Activated CD8-positive, alpha-beta memory T cell treated with anti-CD3 and anti-CD28 coated beads, Interleukin-2, amount 50 U/mL, for 48 hours (primary cell): ENCODE data around the gene MAPK1.
"Not testable (repeated sequence)": the region's sequence is repeated elsewhere in the genome, so short reads cannot be mapped to it uniquely, and the experiment has no call there.

Experiments
- DNase-seq: peaks from one replicate; pipeline ENCODE4 v3.0.0-alpha.2; 2020

Gene MAPK1

DNA sequence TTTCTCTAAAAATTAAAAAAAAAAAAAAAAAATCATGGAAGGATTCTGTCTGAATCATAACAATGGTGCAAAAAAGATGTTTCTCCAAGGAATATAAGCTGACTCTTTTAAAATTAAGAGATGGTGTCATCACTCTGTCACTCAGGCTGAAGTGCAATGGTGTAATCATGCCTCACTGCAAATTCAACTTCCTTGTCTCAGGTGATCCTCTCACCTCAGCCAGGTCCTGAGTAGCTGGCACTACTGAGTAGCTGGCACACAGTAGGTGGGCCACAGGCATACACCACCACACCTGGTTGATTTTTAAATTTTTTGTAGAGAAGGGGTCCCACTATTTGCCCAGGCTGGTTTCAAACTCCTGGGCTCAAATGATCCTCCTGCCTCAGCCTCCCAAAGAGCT lies 77.1 kb downstream of the MAPK1 start:
- DNase-seq: no peak

DNA sequence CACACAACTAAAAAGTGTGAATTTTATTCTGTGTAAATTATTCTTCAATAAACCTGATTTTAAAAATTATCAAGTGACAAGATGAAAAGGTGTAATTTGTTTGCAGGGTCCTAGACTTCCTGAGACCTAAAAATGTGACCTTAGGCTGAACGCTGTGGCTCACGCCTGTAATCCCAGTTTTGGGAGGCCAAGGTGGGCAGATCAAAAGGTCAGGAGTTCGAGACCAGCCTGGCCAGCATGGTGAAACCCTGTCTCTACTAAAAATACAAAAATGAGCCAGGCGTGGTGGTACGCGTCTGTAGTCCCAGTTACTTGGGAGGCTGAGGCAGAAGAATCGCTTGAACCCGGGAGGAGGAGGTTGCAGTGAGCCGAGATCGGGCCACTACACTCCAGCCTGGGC lies 79.9 kb downstream of the MAPK1 start:
- DNase-seq: not testable (repeated sequence)

DNA sequence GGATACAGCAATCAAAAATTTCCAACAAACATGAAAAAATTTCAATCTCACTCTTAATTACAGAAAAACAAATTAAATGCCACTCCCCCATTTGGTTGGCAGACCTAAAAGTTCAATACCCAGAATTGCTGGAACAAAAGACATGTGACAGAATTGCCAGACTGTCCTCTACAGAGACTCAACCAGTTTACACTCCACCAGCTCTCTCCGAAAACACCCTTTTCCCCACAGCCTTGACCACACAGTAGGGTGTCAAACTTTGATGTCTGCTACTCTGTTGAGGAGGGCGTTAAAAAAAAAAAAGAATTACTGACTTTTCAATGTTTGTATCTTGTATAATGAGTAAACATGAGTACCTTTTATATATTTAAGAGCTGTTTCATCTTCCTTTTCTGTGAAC lies 87.2 kb downstream of the MAPK1 start:
- peak; percentile 28 for DNase-seq

DNA sequence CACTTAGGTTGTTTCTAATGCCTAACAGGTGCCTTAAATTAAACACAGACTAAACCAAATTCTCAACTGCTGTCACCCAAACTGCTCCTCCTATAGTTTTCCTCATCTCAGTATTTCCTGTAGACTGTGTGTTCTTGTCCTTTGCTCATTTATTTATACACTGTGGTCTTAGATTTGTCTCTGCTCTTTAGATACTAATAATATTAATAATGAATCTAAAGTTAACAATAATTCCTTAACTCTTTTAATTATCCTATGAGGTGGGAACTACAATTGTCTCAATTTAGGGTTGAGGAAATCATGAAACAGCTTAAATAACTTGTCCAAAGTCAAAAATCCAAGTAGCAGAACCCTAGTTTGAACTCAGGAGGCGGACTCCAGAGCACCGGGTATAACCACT lies 88.0 kb downstream of the MAPK1 start:
- DNase-seq: no peak

DNA sequence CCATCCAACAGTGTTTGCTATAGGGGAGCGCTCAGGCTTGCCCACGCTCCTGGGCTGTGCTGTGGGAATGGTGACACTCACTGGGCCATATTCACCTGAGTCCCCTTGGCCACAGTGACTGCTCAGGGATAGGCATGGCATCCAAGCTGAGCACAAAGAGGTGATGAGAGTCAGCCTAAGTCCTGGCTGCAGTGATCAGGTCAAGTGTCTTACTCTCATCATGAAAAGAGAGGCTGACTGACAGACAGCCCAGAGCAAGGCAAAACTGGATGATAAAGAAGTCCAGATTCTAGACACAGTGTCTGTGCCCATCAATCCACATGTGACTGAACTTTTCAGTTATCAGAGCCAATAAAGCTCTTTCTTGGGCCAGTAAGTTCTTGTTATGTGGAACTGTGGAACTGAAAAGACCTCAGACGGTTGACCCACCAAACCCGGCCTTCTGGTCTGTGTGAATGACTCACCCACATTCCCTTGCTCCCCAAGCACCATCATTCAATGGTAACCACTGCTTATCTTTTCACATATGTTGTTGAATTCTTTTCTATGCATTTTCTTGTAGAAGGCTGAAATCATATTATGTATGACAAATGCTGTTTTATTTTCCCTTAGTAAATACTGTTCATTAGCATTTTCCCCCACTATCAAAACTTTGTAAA lies 88.6 kb downstream of the MAPK1 start:
- DNase-seq: peak; percentile 43

DNA sequence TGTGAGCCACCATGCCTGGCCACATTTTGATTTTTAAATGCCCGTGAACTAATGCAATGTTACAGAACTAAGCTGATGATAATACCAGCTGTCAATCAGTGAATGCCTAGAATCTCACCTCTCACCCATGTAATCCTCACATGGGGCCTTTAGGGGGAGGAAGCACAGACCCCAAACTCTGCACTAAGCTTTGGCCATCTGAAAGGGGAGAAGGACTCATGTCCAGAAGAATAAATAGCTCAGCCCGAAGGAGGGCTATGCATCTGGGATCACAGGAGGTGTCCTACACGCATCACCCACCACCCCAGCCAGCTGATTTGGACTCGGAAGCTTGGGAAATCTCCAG lies 95.8 kb downstream of the MAPK1 start:
- no peak for DNase-seq

DNA sequence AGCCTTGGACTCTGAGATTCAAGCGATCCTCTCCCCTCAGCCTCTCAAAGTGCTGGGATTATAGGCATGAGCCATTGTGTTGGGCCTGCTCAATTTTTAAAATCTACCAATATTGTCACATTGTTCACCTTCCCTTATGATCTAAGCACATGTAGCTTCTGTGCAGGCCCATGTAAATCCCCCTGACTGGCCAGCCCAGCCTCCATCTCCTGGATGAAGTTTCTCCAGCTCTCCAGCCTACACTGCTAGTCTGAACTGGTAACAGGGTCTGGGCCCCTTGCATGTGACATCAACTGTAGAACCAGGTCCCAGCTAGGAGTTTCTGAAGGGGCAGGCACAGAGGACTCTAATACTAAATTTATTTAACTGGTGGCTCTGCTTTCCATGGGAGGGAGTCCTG lies 99.0 kb downstream of the MAPK1 start:
- no peak for DNase-seq

DNA sequence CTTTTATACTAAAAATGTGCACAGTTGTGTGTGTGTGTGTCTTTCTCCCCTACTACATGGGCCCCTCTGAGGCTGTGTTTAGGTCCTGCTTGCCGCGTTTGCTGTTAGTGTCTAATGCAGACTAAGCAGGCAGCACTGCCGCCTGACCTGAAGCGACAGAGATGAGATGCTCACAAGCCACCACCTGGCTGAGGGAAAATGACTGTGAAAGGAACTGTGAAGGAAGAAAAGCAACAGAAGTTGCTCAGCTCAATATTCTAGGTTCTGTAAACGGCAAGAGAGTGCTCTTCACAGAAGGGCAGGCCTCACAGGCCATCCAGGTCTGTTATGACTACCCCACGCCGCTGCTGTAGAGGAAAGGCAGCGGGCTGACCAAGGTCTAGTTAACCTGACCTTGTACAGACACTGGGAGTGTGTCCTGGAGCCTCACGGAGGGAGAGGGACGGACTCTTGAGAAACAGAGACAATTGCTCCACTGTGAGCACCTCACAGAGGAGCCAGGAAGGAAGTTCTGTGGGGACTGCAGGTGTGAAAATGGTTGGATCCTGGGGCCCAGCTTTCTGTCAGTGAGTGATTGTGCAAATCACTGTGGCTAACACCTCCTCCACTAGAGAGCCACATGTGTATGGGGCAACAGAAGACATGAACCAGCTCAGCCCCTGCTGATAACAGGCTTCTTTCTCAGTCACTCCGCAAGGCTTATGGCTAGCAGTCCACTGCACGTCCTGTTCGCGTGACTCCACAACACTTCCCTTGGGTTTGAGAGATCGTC lies 100.6 kb downstream of the MAPK1 start:
- peak; percentile 78 for DNase-seq

DNA sequence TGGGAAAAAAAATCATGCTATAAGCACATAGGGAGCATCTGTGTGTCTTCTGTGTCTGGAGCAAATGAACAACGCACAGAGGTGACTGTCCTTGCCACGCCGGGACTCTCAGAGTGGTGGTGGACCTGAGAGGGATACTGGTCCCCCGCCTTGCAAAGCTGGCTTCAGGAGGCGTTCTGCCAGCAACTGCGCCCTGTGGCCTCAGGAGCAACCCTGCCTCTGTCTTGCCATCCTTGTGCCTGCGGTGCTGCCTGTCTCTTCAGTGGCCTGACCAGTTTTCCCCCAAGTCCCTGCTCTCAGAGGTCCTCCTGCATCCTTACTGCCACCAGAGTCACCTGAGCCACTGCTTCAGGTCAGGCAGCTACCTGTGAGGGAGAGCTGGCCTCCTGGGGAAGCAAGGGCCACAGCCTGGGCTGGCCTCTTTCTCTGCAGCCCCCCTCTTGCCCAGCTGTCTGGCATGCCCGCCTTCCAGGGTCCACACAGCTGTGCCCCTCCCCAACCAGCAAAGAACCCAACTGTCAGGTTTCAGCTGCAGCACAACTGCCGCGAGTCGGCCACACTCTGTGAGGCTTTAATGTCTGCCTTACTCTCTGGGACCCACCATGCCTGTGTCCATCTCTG lies 101.4 kb downstream of the MAPK1 start:
- DNase-seq: no peak

DNA sequence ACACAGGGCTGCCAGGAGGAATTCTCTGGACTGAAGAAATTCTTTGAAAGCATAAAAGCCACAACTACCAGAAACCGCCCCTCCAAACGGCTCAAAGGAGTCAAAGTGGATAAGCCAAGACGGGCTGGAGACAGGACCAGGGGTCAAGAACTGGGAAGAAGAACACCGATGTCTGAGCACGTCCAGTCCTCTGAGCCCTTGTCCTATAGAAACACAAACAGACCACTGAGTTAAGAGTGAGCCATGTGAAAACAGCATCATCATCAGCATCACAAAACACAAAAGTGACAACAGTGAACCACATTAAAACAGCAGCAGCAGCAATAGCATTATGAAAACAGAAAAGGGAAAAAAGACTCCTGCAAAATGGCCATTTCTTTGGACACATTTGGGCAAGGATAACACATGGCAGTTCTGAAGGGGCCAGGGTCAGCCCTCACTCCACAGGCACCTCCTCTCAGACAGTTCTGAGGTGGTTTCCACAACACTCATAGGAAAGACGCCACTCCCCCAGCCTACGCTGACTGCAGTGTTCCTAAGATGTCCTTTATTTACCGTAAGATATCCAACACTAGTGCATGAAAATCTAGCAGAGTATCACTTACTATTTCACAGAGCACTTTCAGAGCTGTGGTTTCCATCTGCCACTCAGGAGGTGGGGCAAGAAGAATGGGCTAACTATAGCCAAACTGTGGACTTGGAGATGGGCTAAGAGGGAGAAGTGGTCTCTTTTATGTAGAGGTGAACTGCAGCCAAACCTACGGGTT lies 103.2 kb downstream of the MAPK1 start:
- DNase-seq: no peak

DNA sequence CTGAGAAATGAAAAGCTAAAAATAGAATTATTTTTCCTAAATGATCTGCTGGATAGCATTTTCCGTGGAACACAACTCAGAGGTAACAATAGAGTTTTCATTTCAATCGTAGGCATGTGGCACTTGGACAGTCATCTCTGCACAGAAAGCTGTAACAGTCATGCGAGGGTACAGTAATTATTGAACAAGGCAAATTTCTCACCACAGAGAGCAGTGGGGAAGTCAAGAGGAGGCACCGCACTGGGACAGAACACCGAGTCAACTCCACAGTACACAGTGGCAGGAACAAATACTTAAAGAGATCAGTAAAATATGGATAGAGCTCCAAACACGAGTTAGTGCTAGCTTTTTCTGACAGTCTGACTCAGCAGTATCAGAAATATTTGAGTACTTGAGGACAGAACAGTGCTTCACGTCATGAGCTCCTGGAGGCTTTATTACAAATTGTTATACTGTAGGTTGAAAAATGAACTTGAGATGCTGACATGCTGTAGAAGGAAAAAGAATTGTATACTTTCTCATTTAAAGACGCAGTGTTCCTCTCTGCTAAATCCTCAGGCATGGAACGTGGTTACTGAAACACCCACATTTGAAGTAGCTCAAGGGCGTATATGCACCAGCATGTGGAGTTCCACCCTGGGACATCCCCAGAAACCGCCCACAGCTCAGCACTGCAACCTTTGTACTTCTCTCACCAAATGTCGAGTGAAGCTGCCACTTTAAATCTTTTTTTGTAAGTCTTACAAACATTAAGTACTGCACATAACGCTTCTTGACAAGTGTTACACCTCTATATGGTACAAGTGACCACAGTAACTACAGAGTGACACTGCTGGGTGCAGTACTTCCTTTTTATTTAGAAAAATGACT lies 104.5 kb downstream of the MAPK1 start:
- DNase-seq: no peak

DNA sequence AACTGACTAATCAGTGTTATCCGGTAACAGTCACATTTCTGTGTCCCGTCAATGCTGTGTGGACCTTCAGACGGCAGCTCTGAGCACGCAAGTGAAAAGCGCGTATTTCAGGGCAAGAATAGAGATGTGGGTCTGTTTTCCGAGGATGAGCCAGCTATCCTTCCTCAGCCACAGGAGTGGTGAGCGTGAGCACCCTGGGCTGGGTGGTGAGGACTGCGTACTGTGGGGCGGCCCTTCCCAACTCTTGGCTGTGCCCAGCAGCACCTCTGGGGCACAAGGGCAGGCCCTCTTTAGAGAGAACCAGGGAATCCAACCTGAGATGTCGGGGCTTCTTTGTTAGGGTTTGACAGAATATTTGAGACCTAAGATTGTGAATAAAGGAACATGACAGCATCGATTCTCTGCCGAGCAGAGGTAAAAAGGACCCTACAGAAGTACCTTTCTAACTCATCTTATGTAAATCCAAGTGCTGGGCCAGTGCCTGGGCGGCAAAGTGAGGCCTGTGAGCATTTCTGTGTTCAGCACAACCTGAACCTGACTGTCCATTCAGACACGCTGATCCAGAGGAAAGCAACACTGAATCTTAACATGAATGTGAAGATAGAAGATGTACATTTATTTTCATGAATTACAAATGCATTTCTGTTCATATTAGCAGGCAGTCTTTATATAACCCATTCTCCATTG lies 105.3 kb downstream of the MAPK1 start:
- DNase-seq: no peak

DNA sequence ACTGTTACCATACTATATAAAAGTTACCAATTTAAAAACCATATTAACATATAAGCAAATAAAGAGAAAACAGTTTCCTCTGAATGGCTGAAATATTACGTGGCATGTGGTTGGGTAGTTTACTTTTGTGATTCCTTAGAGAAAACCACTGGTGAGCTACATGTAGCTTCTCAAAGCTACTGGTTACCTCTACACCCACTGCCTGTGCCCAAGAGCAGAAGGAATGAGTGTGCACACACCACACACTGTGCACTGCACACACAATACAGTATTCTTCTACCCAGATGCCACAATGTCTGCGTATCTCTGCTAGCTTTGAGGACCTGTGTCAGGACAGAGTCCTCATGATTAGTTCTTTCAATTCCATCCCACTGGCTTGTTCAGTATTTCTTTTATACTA lies 106.4 kb downstream of the MAPK1 start:
- no peak for DNase-seq

DNA sequence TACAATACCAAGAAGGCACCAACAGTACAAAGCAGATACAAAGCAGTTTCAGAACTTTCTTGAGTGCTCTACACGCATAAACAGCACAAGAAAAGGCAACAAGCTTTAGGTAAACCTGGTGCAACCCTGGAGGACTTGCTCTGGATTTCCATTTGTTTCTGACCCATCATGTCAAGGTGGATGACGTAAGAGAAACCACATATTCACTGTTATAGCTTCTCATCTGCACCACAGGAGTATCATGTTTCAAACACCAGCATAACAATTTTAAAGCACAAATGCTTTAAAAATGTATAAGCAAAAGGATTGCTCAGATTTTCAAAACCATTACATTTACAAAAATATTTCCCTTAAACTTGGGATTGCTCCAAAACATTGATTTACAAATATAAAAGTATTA lies 106.8 kb downstream of the MAPK1 start:
- no peak for DNase-seq

DNA sequence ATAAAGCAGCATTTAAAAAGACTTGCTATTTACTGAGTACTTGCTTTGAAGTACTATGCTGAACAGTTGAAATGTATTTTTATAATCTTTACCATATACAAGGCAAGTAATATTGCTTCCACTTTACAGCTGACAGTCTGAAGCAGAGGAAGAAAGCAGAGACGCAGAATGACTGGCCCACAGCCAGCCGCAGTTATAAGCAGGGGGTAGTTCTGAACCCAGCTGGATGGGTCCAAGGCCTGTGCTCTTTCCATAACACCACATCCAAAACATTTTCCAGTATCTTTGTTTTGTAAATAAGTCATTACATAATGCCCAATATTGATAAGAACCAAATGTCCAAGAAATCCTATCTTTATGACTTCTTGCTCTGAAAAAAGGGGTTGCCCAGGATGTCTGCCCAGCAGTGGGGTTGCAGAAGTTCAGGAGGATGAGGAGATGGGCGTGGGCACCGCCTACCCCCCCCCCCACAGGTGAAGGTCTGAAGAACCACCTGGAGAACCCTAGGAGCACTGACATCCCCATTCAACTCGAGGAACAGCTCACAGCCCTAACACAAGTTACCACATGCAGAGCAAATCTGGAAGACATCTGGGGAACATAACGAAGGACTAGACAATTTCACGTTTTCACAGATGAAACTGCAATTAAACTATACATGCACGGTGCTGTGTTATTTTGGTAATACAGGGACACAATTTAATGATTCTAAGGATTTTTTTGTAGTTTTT lies 107.6 kb downstream of the MAPK1 start:
- no peak for DNase-seq

DNA sequence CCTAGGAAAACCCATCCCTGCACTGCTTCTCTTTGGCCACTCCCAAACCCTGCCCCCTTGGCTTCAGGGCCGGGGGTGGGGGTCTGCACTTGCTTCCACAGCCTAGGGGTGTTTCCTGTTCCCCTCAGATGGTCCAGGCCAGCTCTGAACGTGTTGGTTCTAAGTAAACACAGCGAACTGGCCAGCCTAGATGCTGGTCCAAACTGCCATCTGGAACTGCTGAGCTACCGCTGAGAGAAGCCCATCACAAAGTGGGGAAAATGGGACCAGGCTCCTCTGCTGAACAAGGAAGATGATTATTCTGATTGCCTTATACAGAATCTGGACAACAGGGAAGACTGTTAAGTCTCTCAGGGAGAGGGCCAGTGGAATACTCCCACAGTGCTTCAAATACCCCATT lies 108.4 kb downstream of the MAPK1 start:
- DNase-seq: no peak

DNA sequence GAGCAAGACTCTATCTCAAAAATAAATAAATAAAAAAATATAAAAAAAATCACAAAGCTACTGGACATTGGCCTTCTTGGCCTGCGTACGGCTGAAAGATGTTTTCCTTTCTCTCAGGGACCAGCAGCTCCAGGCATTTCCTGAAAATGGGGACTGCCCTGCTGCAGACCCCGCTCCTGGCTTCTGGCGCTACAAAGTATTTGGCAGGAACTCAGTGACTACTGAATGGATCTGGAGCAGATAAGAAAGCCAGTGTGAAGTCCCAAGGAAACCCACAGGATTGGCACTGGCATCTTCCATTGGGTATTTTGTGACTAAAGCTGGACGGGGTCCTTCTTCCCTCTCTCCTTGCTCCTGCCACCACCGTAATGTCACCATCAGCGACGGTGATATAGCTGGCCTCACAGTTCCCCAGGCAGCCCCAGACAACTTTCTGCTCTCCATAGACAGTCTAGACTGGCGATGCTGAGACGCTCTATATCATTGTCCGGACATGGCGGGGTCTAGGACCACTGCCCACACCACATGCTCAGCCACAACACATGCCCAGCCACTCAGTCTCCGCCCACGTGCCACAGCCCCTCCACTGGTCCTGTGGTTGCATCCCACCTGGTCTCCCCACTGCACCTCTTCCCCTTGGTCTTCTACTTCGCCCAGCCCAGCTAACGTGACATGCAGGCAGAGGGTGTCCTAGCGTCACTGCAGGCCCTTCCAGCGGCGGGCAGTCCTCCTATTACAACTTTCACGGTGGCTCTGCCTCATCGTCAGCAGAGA lies 109.2 kb downstream of the MAPK1 start:
- DNase-seq: no peak

DNA sequence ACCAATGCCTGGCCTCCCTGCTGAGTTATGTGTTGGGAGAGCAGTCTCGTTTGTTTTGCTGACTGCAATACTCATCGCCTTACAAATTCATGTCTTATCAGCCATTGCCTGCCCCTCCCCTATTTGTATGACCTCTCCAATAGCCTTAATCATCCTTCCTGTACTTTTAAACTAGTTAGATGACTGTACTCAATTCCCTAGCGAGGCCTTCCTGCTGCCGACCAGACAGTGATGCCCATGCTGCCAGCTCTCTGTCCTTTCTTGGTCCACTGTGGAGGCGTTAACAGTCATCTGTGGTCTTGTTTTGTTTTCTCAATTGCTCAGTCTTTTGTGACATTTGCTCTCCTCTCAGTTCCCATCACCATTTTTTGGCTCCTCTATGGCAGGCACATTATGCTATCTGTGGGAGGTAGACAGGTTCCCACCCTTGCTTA lies 111.6 kb downstream of the MAPK1 start:
- no peak for DNase-seq

DNA sequence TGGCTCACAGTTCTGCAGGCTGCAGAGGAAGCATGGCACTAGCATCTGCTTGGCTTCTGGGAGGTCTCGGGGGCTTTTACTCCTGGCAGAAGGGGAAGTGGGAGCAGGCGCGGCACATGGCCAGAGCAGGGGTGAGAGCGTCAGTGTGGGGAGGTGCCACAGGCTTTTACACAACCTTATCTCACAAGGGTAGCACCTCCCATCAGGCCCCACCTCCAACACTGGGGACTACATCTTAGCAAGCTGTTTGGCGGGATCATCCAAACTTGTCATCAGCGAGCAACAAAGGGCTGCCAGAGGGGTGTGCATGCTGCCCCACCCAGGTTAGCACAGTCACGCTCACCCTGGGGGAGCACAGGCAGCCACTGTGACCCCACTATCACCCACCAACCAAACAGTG lies 112.9 kb downstream of the MAPK1 start:
- no peak for DNase-seq

DNA sequence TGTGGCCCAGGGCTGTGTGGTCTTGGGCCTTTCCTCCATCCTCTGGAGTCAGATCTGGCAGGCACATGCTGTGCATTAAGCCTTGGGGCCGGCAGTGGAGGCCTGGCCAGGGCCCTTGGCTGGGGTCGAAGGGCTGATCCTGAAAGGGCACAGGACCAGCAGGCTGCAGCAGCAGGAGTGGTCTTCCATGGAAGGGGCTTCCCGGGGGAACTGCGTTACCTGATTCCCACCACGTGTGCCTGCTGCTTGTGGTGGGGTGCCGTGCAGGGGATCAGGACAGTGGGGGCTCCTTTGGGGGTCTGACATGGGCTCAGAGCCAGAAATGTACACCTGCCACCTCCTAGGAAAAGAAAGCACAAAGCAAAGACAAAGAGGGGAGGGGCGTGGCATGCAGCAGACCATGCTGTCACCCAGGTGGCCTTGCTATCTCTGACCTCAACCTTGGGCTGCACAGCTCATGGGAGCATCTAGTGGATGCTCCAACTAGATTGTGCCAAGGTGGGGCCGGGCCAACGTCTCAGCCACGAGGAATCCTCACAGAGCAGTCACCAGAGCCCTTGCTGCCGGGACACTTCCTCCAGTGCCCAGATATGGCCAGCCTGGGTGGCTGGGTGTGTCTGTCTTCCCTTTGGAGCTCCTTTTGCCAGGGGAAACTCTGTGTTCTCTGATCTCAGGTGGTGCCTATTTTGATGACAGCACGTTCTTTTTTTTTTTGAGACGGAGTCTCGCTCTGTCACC lies 113.9 kb downstream of the MAPK1 start:
- no peak for DNase-seq
